Measurements from ENCODE around the gene LCP1.

The LCP1 gene

DNA sequence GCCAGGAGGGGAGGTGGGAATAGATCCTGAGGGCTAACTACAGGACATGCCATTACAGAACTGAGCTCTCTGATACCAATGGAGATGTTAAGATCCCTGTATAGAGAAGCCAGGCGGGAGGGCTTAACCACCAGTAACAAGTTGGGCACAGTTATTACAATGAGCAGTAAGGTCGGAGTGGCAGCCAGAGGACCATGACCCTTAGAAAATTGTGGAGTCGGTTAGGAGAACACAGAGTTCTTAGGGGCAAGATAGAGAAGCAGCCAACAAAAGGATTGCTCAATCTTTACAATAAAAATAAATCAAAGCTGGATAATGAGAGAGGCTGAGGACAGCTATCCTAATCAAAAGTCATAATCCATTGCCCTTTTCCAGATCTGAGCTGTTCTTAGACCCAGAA is 87.5 kb downstream of the LCP1 start:
- DNase-seq, result no peak

DNA sequence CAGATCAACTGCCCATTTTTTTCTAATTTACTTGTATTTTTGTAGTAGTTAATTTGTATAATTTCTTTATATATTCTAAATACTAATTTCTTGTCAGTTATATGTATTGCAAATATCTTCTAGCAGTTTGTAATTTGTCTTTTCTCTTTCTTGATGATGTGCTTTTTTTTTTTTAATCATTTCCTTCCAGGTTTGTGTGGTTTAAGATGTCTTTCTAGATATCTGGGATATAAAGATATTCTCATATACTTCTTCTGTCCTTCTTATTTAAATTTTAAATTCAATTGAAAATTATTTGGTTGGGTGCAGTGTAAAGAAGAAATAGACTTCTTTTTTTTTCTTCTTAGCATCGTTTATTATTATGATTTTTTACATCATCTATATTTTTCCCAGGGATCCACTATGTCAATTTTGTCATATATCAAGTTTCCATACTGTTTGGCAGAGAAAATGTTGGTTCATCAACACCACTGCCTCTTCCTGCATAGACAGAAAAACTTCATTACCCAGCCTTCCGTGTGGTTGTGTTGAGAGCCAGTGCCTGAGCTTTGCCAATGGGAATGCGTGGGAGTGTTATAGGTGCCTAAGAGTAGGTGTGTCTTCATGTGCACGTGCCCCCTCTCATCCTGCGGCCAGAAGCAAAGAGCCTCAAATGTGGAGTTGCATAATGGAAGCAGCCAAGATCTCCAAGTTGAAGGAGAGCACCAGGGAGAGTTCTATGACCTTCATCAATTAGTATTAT is 93.0 kb downstream of the LCP1 start:
- no peak for DNase-seq

DNA sequence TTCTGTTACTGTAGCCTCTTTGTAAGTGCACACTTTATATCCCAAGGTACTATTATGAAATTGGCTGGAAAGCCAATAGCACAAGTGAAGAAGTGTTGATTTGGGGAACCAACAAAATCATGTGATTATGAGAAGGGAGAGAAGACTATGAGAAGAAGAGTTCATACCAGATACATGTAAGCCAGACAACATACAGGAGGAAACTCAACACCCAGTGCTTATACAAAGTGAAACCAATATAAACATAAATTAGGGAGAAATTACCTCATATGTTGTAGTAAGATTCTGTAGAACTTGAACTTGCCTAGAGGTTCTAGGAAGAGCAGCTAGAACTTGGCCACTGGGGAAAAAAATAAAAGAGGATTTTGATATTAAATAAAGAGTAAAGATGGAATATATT is 94.5 kb downstream of the LCP1 start:
- DNase-seq, result no peak

DNA sequence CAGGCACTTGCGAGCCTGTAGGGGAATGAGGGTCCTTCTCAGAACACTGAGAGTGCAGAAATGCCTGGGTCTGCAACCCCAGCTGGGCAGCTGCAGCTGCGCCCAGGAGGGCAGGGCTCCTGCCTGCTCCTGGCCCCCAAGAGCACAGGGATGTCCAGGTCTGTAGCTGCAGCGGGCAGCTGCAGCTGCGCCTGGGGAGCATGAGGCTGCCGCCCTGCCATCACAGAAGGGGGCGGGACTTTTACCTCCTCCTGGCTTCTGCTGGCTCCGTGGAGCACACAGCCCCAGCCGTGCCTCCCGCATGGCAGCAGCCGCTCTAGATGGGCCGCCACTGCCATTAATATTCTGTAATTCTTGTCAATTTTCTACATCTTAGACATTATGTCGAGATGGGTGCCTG is 95.0 kb downstream of the LCP1 start:
- DNase-seq, result no peak

DNA sequence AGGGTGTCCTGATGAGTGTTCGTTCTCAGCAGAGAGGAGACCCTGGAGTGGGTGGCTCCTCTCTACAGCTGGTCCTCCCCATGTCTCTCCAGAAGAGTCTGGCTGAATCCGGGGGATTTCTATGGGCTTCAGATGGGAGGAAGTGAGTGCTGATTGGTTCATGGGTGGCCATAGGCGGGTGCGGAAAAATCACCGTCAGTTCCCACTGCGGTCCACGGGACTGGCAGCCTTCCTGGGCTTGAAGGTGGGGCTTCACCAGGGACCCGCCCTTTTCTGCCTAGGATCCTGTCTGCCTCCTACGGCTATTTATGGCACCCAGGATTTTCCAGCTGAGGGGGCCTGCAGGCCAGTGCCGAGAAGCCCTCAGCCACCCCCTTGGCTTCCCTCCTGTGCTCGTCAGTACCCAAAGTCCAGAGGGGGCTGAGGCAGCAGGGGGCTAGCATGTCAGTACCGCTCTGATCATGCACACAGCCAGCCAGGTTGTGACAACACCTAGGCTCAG is 95.5 kb downstream of the LCP1 start:
- no peak for DNase-seq

DNA sequence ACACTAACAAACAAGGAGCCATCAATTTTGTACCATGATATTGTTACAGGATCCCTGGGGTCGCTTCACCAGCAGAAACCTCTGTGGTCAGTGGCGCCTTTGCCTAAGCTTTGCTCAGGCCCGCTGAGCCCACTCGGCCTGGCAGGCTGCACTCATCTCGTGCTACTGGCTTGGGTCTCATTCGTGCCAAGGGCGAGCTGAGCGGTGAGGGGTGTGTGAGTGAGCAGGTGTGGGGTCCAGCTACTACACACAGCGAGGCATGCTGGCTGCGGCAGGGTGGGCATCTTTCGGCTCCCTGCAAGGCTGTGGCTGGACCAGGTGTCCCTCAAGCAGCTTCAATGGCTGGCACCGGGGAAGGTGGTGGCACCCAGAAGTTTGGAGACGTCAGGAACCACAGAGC is 96.2 kb downstream of the LCP1 start:
- no peak for DNase-seq

DNA sequence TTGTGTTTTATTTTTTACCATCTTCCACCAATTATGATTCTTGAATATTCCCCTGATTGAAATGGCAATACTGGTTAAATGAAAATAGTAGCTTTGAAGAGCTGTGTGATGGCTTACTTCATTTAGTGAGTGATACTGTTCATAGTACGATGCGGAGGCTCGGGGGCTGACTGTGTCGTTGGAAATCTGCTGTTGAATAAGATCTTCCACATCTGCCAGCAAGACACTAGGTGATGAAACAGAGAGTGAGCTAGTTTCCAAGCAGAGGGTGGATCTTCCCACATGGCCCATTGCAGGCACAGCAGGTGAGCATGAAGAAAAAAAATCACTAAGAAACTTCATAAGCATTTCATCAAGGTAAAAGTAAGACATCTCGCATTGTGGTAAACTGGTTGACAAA is 99.7 kb downstream of the LCP1 start:
- no peak for DNase-seq

DNA sequence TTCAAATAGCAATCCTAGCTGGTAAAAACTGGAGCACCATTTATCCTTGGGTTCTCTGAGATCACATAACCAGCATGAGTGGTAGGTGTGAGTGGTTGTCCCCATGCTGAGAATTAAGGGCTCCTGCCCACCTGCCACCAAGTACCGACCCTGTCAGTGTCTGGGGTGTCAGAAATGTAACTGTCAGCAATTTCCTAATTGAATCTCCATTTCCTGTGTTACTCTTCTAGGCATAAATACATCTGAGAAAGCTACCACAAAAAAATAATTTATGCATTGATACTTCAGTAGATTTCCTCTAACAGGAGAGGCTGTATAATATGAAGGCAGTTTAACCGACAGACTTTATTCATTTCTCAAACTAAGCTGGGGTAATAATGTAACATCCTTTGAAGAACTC is 102.2 kb downstream of the LCP1 start:
- no peak for DNase-seq

DNA sequence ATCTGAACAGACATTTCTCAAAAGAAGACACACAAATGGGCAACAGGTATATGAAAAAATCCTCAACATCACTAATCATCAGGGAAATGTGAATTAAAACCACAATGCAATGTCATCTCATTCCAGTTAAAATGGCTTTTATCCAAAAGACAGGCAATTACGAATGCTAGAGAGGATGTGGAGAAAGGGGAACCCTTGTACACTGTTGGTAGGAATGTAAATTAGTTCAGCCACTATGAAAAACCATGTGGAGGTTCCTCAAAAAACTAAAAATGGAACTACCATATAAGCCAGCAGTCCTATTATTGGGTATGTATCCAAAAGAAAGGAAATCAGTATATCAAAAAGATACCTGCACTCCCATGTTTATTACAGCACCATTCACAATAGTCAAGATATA is 104.7 kb downstream of the LCP1 start:
- DNase-seq, result no peak

DNA sequence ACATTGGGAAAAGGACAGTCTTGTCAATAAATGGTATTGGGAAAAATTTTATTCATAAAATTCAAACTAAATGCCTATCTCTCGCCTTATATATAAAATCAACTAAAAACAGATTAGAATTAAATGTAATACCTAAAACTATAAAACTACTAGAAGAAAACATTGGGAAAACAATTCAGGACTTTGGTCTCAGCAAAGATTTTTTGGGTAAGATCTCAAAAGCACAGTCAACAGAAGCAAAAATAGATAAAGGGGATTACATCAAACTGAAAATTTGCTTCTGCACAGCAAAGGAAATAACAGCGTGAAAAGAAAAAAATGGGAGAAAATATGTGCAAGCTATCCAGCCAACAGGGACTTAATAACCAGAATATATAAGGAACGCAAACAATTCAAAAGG is 105.2 kb downstream of the LCP1 start:
- no peak for DNase-seq
